Measurements from ENCODE around the gene NPTX2. TPM values are rescaled to one million over a fixed set of nuclear protein-coding genes. Genes with fewer than 3 reads are reported as not detected.

Gene NPTX2
- total RNA-seq, 1 donor from 2014 or later: 5.1 TPM

GRCh38 chr7:98624846-98625420 is 7.8 kb downstream of the NPTX2 start:
- H3K4me3 Mint-ChIP-seq (ENCODE audit: unreplicated experiment): no peak overlapping the region
- DNase-seq (ENCODE audit: extremely low spot score, unreplicated experiment): no peak
- H3K36me3 Mint-ChIP-seq (ENCODE audit: unreplicated experiment): no peaks in the 10 kb centered on the region
- H3K27me3 Mint-ChIP-seq (ENCODE audit: unreplicated experiment): peaks cover 7% of the 10 kb centered on the region
- no peak for TF ChIP-seq CTCF (IDR thresholded peaks at IDR 0.05)
- no peaks in the 10 kb centered on the region for H3K9me3 Mint-ChIP-seq (ENCODE audit: unreplicated experiment)
- H3K27ac Mint-ChIP-seq (ENCODE audit: unreplicated experiment): no peak overlapping the region
- no peaks in the 10 kb centered on the region for H3K4me1 Mint-ChIP-seq (ENCODE audit: unreplicated experiment)

GRCh38 chr7:98626460-98627412 is 9.7 kb downstream of the NPTX2 start:
- H3K4me3 Mint-ChIP-seq (ENCODE audit: unreplicated experiment): no peak overlapping the region

GRCh38 chr7:98627413-98627790 is 10.3 kb downstream of the NPTX2 start:
- Mint-ChIP-seq H3K27ac (ENCODE audit: unreplicated experiment) (no peak overlapping the region), H3K36me3 (ENCODE audit: unreplicated experiment) (no peaks in the 10 kb centered on the region), H3K27me3 (ENCODE audit: unreplicated experiment) (no peaks in the 10 kb centered on the region), H3K4me3 (ENCODE audit: unreplicated experiment) (no peak overlapping the region), H3K4me1 (ENCODE audit: unreplicated experiment) (no peaks in the 10 kb centered on the region), H3K9me3 (ENCODE audit: unreplicated experiment) (peaks cover 5% of the 10 kb centered on the region)
- TF ChIP-seq CTCF (IDR thresholded peaks at IDR 0.05): no peak
- no peak for DNase-seq (ENCODE audit: extremely low spot score, unreplicated experiment)

More at GRCh38 chr7:98626460-98627412, 9.7 kb downstream of the NPTX2 start:
- Mint-ChIP-seq H3K36me3 (ENCODE audit: unreplicated experiment) (no peaks in the 10 kb centered on the region), H3K9me3 (ENCODE audit: unreplicated experiment) (no peaks in the 10 kb centered on the region), H3K27ac (ENCODE audit: unreplicated experiment) (no peak overlapping the region), H3K4me1 (ENCODE audit: unreplicated experiment) (no peaks in the 10 kb centered on the region), H3K27me3 (ENCODE audit: unreplicated experiment) (no peaks in the 10 kb centered on the region)
- no peak for DNase-seq (ENCODE audit: extremely low spot score, unreplicated experiment)
- TF ChIP-seq CTCF (IDR thresholded peaks at IDR 0.05): no peak

- Mint-ChIP-seq H3K36me3 (ENCODE audit: unreplicated experiment) (no peaks in the 10 kb centered on the region), H3K27ac (ENCODE audit: unreplicated experiment) (no peak overlapping the region), H3K27me3 (ENCODE audit: unreplicated experiment) (no peaks in the 10 kb centered on the region), H3K9me3 (ENCODE audit: unreplicated experiment) (peaks cover 9% of the 10 kb centered on the region), H3K4me3 (ENCODE audit: unreplicated experiment) (no peak overlapping the region), H3K4me1 (ENCODE audit: unreplicated experiment) (no peaks in the 10 kb centered on the region)
- DNase-seq (ENCODE audit: extremely low spot score, unreplicated experiment): no peak
- no peak for TF ChIP-seq CTCF (IDR thresholded peaks at IDR 0.05)
Observed at GRCh38 chr7:98628418-98628817, 11.3 kb downstream of the NPTX2 start.

- DNase-seq (ENCODE audit: extremely low spot score, unreplicated experiment): peak; percentile 80
- TF ChIP-seq CTCF (IDR thresholded peaks at IDR 0.05): no peak
- no peaks in the 10 kb centered on the region for H3K27me3 Mint-ChIP-seq (ENCODE audit: unreplicated experiment)
- H3K27ac Mint-ChIP-seq (ENCODE audit: unreplicated experiment): no peak overlapping the region
- H3K9me3 Mint-ChIP-seq (ENCODE audit: unreplicated experiment): peaks cover 9% of the 10 kb centered on the region
- H3K4me1 Mint-ChIP-seq (ENCODE audit: unreplicated experiment): no peaks in the 10 kb centered on the region
- H3K36me3 Mint-ChIP-seq (ENCODE audit: unreplicated experiment): no peaks in the 10 kb centered on the region
- H3K4me3 Mint-ChIP-seq (ENCODE audit: unreplicated experiment): no peak overlapping the region
Observed at GRCh38 chr7:98629001-98629431, 11.9 kb downstream of the NPTX2 start.

Measured in osteocyte (in vitro differentiated cells).